GM19238 (cell line): Measurements from ENCODE around the gene VSTM2B.
"Not testable (repeated sequence)": the region's sequence is repeated elsewhere in the genome, so short reads cannot be mapped to it uniquely, and the experiment has no call there.

Source experiments
- DNase-seq: peaks from one replicate; pipeline ENCODE4 v3.0.0; 2011; ENCODE audit warnings: low spot score; ENCODE audit not compliant: insufficient read length

The VSTM2B gene

GRCh38 chr19:29525901-29526729 is at the start of gene VSTM2B:
Gene VSTM2B, plus strand, starts transcription at chr19:29525994. Its CDS starts 590 bp downstream, at chr19:29526584.
- DNase-seq = no peak

- DNase-seq = no peak
These were observed 49.3 kb upstream of the VSTM2B start for GRCh38 chr19:29476528-29476927.

- no peak for DNase-seq
These were observed 47.8 kb upstream of the VSTM2B start for GRCh38 chr19:29477831-29478577.

GRCh38 chr19:29478578-29479565 is 46.9 kb upstream of the VSTM2B start:
- no peak for DNase-seq

GRCh38 chr19:29479941-29480340 is 45.9 kb upstream of the VSTM2B start:
- DNase-seq = no peak

GRCh38 chr19:29480507-29480906 is 45.3 kb upstream of the VSTM2B start:
- no peak for DNase-seq

GRCh38 chr19:29482855-29483640 is 42.7 kb upstream of the VSTM2B start:
- DNase-seq = no peak

GRCh38 chr19:29483641-29483920 is 42.2 kb upstream of the VSTM2B start:
- DNase-seq = no peak

GRCh38 chr19:29483944-29484581 is 41.7 kb upstream of the VSTM2B start:
- DNase-seq = no peak

GRCh38 chr19:29484876-29485275 is 40.9 kb upstream of the VSTM2B start:
- DNase-seq = no peak

- no peak for DNase-seq
These were observed 40.5 kb upstream of the VSTM2B start for GRCh38 chr19:29485293-29485692.

GRCh38 chr19:29486961-29487360 is 38.8 kb upstream of the VSTM2B start:
- DNase-seq = not testable (repeated sequence)

GRCh38 chr19:29487432-29487831 is 38.4 kb upstream of the VSTM2B start:
- no peak for DNase-seq

- no peak for DNase-seq
These were observed 37.5 kb upstream of the VSTM2B start for GRCh38 chr19:29488316-29488715.

GRCh38 chr19:29489172-29489951 is 36.4 kb upstream of the VSTM2B start:
- no peak for DNase-seq

- DNase-seq = no peak
These were observed 34.3 kb upstream of the VSTM2B start for GRCh38 chr19:29491491-29491890.

GRCh38 chr19:29491995-29492577 is 33.7 kb upstream of the VSTM2B start:
- no peak for DNase-seq

- no peak for DNase-seq
These were observed 33.0 kb upstream of the VSTM2B start for GRCh38 chr19:29492769-29493168.

- no peak for DNase-seq
These were observed 30.7 kb upstream of the VSTM2B start for GRCh38 chr19:29495091-29495490.
